ENCODE measurements around the gene CRTAC1. TPM values are rescaled to one million over a fixed set of nuclear protein-coding genes. Genes with fewer than 3 reads are reported as not detected.

Gene CRTAC1
- total and polyA plus RNA-seq, 4 donors: 2.9 to 53.1 (median 13.5) TPM

DNA sequence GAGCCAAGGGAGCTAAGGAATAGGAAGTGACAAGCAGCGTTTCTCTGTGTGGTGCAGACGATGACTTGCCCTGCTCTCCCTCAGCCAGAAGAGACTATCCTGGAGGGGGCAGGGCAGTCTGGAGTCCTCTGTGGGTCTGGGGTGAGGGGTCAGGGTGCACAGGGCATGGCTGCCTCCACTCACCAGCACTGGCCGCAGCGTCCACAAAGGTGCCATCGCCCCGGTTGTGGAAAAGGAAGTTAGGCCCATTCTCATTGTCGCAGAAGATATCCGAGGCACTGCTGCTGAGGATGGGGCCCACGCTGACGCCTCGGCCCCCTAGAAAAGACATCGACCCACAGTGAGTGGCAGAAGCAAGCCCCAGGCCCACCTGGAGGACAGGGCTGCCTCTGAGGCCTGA is 122.6 kb downstream of the CRTAC1 start:
- H3K27ac ChIP-seq (ENCODE audit: low read depth in 1 of 2, low read length in 2 of 2): no peak overlapping the region
- H3K27me3 ChIP-seq (ENCODE audit: control insufficient read depth in 1 of 2, insufficient read depth in 2 of 2, low read length in 1 of 2): no peaks in the 10 kb centered on the region
- WGBS, 2 donors: 85 to 86% methylated on average over 12 of the region's 12 CpGs
- intact Hi-C loops (cut with DNase I): no loop called here
- ATAC-seq (ENCODE audit: low FRiP score) (no peak), DNase-seq (peak in 1 of 2 donors; percentile 38)
- H3K9me3 ChIP-seq (ENCODE audit: control insufficient read depth, low read length): no peaks in the 10 kb centered on the region
- no peak overlapping the region for H3K4me3 ChIP-seq (ENCODE audit: low read length in 2 of 2)
- no peaks in the 10 kb centered on the region for H3K36me3 ChIP-seq (ENCODE audit: control insufficient read depth in 1 of 2, insufficient read depth in 2 of 2, low read length in 1 of 2)
- H3K4me1 ChIP-seq (ENCODE audit: control insufficient read depth in 1 of 2, insufficient read depth in 2 of 2, low read length in 2 of 2): no peaks in the 10 kb centered on the region

DNA sequence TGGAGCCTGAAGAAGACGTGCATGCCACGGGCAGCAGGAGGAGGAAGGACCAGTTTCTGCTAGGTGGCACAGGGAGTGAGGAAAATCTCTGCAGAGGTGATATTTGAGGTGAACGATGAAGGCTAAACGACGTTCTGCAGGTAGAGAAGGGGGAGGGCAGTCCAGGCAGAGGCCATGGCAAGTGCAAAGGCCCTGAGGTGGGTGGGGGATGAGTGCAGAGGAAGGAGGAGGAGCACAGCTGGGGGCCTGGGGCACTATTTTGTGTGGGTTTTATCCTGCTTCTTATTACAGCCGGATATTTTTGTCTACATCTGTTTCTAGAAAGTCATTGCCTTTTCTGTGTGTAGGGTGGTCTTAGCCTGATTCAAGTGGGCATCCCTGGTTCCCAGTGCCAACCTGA is 123.2 kb downstream of the CRTAC1 start:
- H3K9me3 ChIP-seq (ENCODE audit: control insufficient read depth, low read length): no peaks in the 10 kb centered on the region
- no peaks in the 10 kb centered on the region for H3K27me3 ChIP-seq (ENCODE audit: control insufficient read depth in 1 of 2, insufficient read depth in 2 of 2, low read length in 1 of 2)
- H3K4me3 ChIP-seq (ENCODE audit: low read length in 2 of 2): no peak overlapping the region
- no peak overlapping the region for H3K27ac ChIP-seq (ENCODE audit: low read depth in 1 of 2, low read length in 2 of 2)
- no peaks in the 10 kb centered on the region for H3K36me3 ChIP-seq (ENCODE audit: control insufficient read depth in 1 of 2, insufficient read depth in 2 of 2, low read length in 1 of 2)
- ATAC-seq (ENCODE audit: low FRiP score): no peak
- H3K4me1 ChIP-seq (ENCODE audit: control insufficient read depth in 1 of 2, insufficient read depth in 2 of 2, low read length in 2 of 2): no peaks in the 10 kb centered on the region
- intact Hi-C loops (cut with DNase I): no loop called here
- peak in 1 of 2 donors; percentile 31 for DNase-seq
- 65 to 74% methylated on average over 6 of the region's 6 CpGs for WGBS, 2 donors

DNA sequence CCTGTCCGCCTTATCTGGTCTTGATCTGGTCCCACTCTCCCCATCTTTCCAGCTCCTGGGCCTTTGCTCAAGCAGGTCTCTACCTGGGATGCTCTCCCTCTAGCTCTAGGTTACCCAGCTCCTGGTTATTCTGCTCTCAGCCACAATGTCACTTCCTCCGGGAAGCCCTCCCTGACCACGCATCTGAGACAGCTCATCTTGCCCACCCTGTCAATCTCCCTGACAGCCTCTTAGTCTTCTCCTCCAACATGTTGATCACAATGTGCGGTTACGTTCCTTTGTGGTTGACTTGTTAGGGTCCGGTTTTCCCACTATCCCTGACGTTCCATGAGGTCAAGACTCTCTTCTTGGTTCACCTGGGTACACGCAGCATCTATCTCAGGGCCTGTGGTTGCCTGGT is 125.1 kb downstream of the CRTAC1 start:
- Histone ChIP-seq H3K27me3 (ENCODE audit: control insufficient read depth in 1 of 2, insufficient read depth in 2 of 2, low read length in 1 of 2) (no peaks in the 10 kb centered on the region), H3K4me1 (ENCODE audit: control insufficient read depth in 1 of 2, insufficient read depth in 2 of 2, low read length in 2 of 2) (no peaks in the 10 kb centered on the region), H3K36me3 (ENCODE audit: control insufficient read depth in 1 of 2, insufficient read depth in 2 of 2, low read length in 1 of 2) (no peaks in the 10 kb centered on the region), H3K4me3 (ENCODE audit: low read length in 2 of 2) (no peak overlapping the region), H3K27ac (ENCODE audit: low read depth in 1 of 2, low read length in 2 of 2) (no peak overlapping the region), H3K9me3 (ENCODE audit: control insufficient read depth, low read length) (no peaks in the 10 kb centered on the region)
- DNase-seq (peak in 1 of 2 donors; percentile 8), ATAC-seq (ENCODE audit: low FRiP score) (no peak)
- 82 to 84% methylated on average over 8 of the region's 8 CpGs for WGBS, 2 donors
- intact Hi-C loops (cut with DNase I): no loop called here

DNA sequence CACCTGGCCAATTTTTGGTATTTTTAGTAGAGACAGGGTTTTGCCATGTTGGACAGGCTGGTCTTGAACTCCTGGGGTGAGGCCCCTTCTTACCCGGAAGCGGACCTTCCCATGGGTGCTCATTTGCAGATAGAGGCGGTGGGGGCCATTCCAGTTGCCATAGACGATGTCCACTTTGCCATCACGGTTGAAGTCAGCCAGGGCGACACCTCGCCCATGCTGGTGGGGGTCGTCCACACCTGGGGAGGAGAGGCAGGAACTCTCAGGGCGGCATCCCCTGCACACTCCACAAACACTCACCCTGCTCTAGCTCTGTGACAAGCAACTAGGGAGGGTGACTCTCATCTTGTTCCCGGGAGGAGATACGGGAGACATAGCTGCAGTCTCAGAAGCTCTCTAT is 125.8 kb downstream of the CRTAC1 start:
- DNase-seq (peak in 1 of 2 donors; percentile 0), ATAC-seq (ENCODE audit: low FRiP score) (no peak)
- Histone ChIP-seq H3K4me3 (ENCODE audit: low read length in 2 of 2) (no peak overlapping the region), H3K36me3 (ENCODE audit: control insufficient read depth in 1 of 2, insufficient read depth in 2 of 2, low read length in 1 of 2) (no peaks in the 10 kb centered on the region), H3K9me3 (ENCODE audit: control insufficient read depth, low read length) (no peaks in the 10 kb centered on the region), H3K27ac (ENCODE audit: low read depth in 1 of 2, low read length in 2 of 2) (no peak overlapping the region), H3K4me1 (ENCODE audit: control insufficient read depth in 1 of 2, insufficient read depth in 2 of 2, low read length in 2 of 2) (no peaks in the 10 kb centered on the region), H3K27me3 (ENCODE audit: control insufficient read depth in 1 of 2, insufficient read depth in 2 of 2, low read length in 1 of 2) (no peaks in the 10 kb centered on the region)
- intact Hi-C loops (cut with DNase I): no loop called here
- WGBS, 2 donors: 85 to 86% methylated on average over 11 of the region's 11 CpGs

DNA sequence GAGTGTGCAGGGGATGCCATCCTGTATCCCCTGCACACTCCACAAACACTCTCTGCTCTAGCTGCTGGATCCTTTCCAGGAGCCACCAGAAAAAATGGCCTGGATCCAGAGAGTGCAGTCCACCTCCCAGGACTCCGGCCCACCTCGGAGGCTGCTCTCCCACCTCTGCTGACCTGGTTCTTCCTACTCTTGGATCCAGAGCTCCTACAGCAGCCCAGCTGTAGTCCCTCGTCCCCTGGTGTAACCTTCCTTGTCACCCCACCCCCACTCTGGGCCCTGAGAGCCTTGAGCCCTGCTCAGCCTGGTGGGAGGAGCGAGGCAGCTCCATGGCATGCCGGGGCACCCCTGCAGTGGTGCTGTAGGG is 126.4 kb downstream of the CRTAC1 start:
- 50 to 51% methylated on average over 5 of the region's 5 CpGs for WGBS, 2 donors
- DNase-seq (peak in 1 of 2 donors; percentile 68), ATAC-seq (ENCODE audit: low FRiP score) (no peak)
- Histone ChIP-seq H3K27ac (ENCODE audit: low read depth in 1 of 2, low read length in 2 of 2) (no peak overlapping the region), H3K4me1 (ENCODE audit: control insufficient read depth in 1 of 2, insufficient read depth in 2 of 2, low read length in 2 of 2) (no peaks in the 10 kb centered on the region), H3K36me3 (ENCODE audit: control insufficient read depth in 1 of 2, insufficient read depth in 2 of 2, low read length in 1 of 2) (no peaks in the 10 kb centered on the region), H3K4me3 (ENCODE audit: low read length in 2 of 2) (no peak overlapping the region), H3K27me3 (ENCODE audit: control insufficient read depth in 1 of 2, insufficient read depth in 2 of 2, low read length in 1 of 2) (no peaks in the 10 kb centered on the region), H3K9me3 (ENCODE audit: control insufficient read depth, low read length) (no peaks in the 10 kb centered on the region)
- intact Hi-C loops (cut with DNase I): no loop called here

DNA sequence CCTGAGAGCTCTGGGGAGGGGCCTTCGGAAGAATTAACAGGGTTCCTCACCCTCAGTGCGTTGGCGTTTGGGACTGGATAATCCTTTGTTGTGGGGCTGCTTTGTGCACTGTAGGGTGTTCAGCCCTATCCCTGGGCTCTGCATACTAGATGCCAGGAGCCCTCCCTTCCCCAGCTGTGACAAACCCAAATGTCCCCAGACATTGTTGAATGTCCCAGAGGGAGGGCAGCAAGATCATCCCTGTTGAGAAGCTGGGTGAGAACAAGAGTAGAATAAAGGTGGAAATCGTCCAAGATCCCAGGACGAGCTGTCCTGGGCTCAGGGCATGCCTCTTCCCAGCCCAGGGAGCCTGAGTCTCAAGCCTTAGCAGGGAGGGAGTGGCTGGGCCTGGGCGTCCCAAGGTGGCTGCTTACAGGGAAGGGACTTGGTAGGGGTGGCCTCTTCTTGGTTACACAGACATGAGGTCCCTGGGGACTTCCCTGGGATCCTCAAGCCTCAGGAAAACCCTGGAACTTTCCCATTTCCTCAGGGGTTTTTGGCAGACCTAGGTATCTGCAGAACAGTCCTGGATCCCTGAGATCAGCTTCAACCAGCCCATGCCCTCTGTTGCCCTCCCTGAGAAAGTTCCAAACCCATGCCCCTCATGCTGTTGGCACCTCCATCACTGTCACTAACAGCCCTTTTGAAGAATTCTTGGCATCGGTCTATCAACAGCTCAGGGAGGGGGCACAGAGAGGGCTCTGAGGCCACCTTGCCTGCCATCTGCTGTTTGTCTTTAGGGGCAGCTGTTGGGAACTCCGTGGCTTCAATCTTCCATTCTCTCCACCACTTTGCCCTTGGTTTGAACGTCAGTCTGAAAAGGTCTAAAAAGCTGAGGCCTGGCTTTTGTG is 127.0 kb downstream of the CRTAC1 start:
- Histone ChIP-seq H3K27me3 (ENCODE audit: control insufficient read depth in 1 of 2, insufficient read depth in 2 of 2, low read length in 1 of 2) (no peaks in the 10 kb centered on the region), H3K4me1 (ENCODE audit: control insufficient read depth in 1 of 2, insufficient read depth in 2 of 2, low read length in 2 of 2) (no peaks in the 10 kb centered on the region), H3K36me3 (ENCODE audit: control insufficient read depth in 1 of 2, insufficient read depth in 2 of 2, low read length in 1 of 2) (no peaks in the 10 kb centered on the region), H3K9me3 (ENCODE audit: control insufficient read depth, low read length) (no peaks in the 10 kb centered on the region), H3K4me3 (ENCODE audit: low read length in 2 of 2) (no peak overlapping the region), H3K27ac (ENCODE audit: low read depth in 1 of 2, low read length in 2 of 2) (no peak overlapping the region)
- DNase-seq (peak in 1 of 2 donors; percentile 28), ATAC-seq (ENCODE audit: low FRiP score) (peak; percentile 13)
- 57 to 61% methylated on average over 9 of the region's 9 CpGs for WGBS, 2 donors
- intact Hi-C loops (cut with DNase I): no loop called here

DNA sequence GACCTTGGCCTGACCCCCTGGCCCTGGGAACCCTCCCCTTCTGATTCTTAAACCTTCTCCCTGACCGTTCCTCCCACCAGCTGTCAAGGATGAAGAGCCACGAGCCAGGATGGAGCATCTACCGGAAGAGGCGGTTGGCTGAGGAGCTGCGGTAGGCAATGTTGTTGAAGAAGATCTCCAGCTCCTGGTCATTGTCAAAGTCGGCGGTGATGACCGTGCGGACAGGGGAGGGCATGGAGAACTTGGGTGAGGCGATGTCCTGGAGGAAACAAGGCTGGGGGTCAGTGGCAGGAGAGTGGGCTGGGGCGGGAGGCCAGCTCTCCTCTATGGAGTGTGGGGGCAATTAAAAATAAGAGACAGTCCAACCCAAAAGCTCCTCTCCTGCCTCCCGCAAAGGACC is 129.0 kb downstream of the CRTAC1 start:
- Histone ChIP-seq H3K4me1 (ENCODE audit: control insufficient read depth in 1 of 2, insufficient read depth in 2 of 2, low read length in 2 of 2) (no peaks in the 10 kb centered on the region), H3K27ac (ENCODE audit: low read depth in 1 of 2, low read length in 2 of 2) (no peak overlapping the region), H3K4me3 (ENCODE audit: low read length in 2 of 2) (no peak overlapping the region), H3K27me3 (ENCODE audit: control insufficient read depth in 1 of 2, insufficient read depth in 2 of 2, low read length in 1 of 2) (no peaks in the 10 kb centered on the region), H3K9me3 (ENCODE audit: control insufficient read depth, low read length) (no peaks in the 10 kb centered on the region), H3K36me3 (ENCODE audit: control insufficient read depth in 1 of 2, insufficient read depth in 2 of 2, low read length in 1 of 2) (no peaks in the 10 kb centered on the region)
- WGBS, 2 donors: 87 to 90% methylated on average over 12 of the region's 12 CpGs
- peak in 1 of 2 donors; percentile 51 for DNase-seq
- intact Hi-C loops (cut with DNase I): no loop called here
- ATAC-seq (ENCODE audit: low FRiP score): no peak

DNA sequence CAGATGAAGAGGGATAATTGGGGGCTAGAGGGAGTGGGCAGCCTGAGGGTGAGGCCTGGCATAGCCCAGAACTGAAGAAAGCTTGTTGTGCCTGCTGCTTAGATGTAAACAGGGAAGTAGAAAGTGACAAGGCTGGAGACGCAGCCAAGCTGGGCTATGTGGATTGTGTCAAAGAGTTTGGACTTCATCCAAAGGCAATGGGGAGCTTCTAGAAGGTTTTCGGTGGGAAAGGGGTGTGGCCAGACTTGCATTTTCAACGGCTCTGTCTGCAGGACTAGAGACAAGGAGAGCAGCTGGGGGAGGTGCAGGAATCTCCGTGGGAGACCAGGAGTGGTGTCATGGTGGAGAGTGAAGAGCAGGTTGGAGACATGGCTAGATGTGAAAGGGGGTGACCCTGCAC is 132.0 kb downstream of the CRTAC1 start:
- Histone ChIP-seq H3K36me3 (ENCODE audit: control insufficient read depth in 1 of 2, insufficient read depth in 2 of 2, low read length in 1 of 2) (no peaks in the 10 kb centered on the region), H3K27ac (ENCODE audit: low read depth in 1 of 2, low read length in 2 of 2) (no peak overlapping the region), H3K9me3 (ENCODE audit: control insufficient read depth, low read length) (no peaks in the 10 kb centered on the region), H3K4me3 (ENCODE audit: low read length in 2 of 2) (no peak overlapping the region), H3K4me1 (ENCODE audit: control insufficient read depth in 1 of 2, insufficient read depth in 2 of 2, low read length in 2 of 2) (no peaks in the 10 kb centered on the region), H3K27me3 (ENCODE audit: control insufficient read depth in 1 of 2, insufficient read depth in 2 of 2, low read length in 1 of 2) (no peaks in the 10 kb centered on the region)
- intact Hi-C loops (cut with DNase I): no loop called here
- 7 to 12% methylated on average over 4 of the region's 4 CpGs for WGBS, 2 donors
- DNase-seq: peak; percentile 28 to 35
- ATAC-seq (ENCODE audit: low FRiP score): no peak

DNA sequence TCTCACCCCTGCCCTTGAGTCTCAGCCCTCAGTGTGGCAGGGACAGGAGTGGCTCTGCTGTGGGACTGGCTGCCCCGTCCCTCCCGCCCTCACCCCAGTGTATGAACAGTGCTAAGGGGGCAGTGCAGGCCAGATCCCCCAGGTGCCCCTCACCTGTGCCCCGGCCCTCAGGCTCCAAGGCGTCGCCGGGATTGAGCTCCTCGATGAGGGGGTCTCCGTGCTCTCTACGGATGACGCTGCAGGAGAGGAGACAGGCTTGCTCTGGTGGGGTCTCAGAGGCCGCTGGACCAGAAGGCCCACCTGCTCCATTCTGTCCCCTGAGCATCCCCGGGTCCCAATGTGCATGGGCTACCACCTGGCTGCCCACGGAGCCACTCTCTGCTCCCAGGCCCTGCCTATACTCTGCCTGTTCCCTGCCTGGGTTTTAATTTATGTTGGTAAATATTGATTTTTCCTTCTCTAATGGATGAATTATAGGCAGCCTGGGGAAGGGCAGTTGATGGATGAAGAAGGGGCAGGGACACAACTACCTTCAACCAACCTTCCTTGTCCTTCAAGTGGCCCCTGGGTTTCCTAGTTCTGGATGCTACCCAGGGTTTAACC is 133.6 kb downstream of the CRTAC1 start:
- Histone ChIP-seq H3K36me3 (ENCODE audit: control insufficient read depth in 1 of 2, insufficient read depth in 2 of 2, low read length in 1 of 2) (no peaks in the 10 kb centered on the region), H3K27ac (ENCODE audit: low read depth in 1 of 2, low read length in 2 of 2) (no peak overlapping the region), H3K4me3 (ENCODE audit: low read length in 2 of 2) (no peak overlapping the region), H3K9me3 (ENCODE audit: control insufficient read depth, low read length) (no peaks in the 10 kb centered on the region), H3K4me1 (ENCODE audit: control insufficient read depth in 1 of 2, insufficient read depth in 2 of 2, low read length in 2 of 2) (no peaks in the 10 kb centered on the region), H3K27me3 (ENCODE audit: control insufficient read depth in 1 of 2, insufficient read depth in 2 of 2, low read length in 1 of 2) (no peaks in the 10 kb centered on the region)
- intact Hi-C loops (cut with DNase I): no loop called here
- ATAC-seq (ENCODE audit: low FRiP score) (no peak), DNase-seq (peak; percentile 28 to 57)
- WGBS, 2 donors: 90 to 93% methylated on average over 12 to 13 of the region's 13 CpGs

Measured in aorta (tissue), 5 donors.